PC-3 (cell line): ENCODE data around the gene TCAF1. TPM values are rescaled to one million over a fixed set of nuclear protein-coding genes. Genes with fewer than 3 reads are reported as not detected.

Experiments used
- ATAC-seq: fragments of 200-7000 bp; cut with Tn5 transposase; 2 replicates; pipeline ENCODE4 v1.9.1; 2020; ENCODE audit warnings: mild to moderate bottlenecking, moderate library complexity
- BruUV-seq: library from RNA; stranded (reverse); fragments of 400-500 nt; replicated peaks from 2 replicates; lab custom pipeline; 2021; lab: Mats Ljungman, UMichigan
- CTCF ChIA-PET: fragments of 300-600 bp; sonication (Branson Sonifier 250); formaldehyde crosslinking; loops from one replicate; lab custom pipeline; 2022; ENCODE audit warnings: antibody characterized with exemption; lab: Charles Lee
- POLR2A ChIA-PET: fragments of 300-600 bp; sonication (Branson Sonifier 250); formaldehyde crosslinking; loops from one replicate; lab custom pipeline; 2022; ENCODE audit warnings: antibody characterized with exemption; ENCODE audit not compliant: unreplicated experiment; lab: Charles Lee
- DNase-seq: peaks from one replicate; pipeline ENCODE4 v3.0.0-alpha.2; 2015
- H2AFZ ChIP-seq: fragments of 300-600 bp; sonication (generic); 2 replicates; pipeline ENCODE4 v1.6.0; 2016; ENCODE audit warnings: antibody characterized with exemption, low read length
- H3F3A ChIP-seq: fragments of 300-600 bp; sonication (generic); one replicate; pipeline ENCODE4 v1.6.0; 2017; ENCODE audit warnings: antibody characterized with exemption, low read length, control low read depth, mild to moderate bottlenecking; ENCODE audit not compliant: unreplicated experiment
- H3K27ac ChIP-seq: fragments of 300-600 bp; sonication (generic); 2 replicates; pipeline ENCODE4 v1.5.1; 2016; ENCODE audit warnings: mild to moderate bottlenecking, low read length
- H3K27me3 ChIP-seq: fragments of 300-600 bp; sonication (generic); 2 replicates; pipeline ENCODE4 v1.6.1; 2016; ENCODE audit warnings: low read length, mixed read lengths
- H3K36me3 ChIP-seq: fragments of 300-600 bp; sonication (generic); 2 replicates; pipeline ENCODE4 v1.6.1; 2016; ENCODE audit warnings: low read depth, mixed run types, low read length, mixed read lengths
- H3K4me1 ChIP-seq: fragments of 300-600 bp; sonication (generic); 2 replicates; pipeline ENCODE4 v1.5.1; 2016; ENCODE audit warnings: low read length; ENCODE audit not compliant: insufficient read depth
- H3K4me2 ChIP-seq: fragments of 300-600 bp; sonication (generic); 2 replicates; pipeline ENCODE4 v1.6.0; 2016; ENCODE audit warnings: low read length
- H3K4me3 ChIP-seq: fragments of 300-600 bp; sonication (generic); 2 replicates; pipeline ENCODE4 v1.5.1; 2016; ENCODE audit warnings: mild to moderate bottlenecking, low read length, mixed read lengths
- H3K79me2 ChIP-seq: fragments of 300-600 bp; sonication (generic); 2 replicates; pipeline ENCODE4 v1.6.1; 2017; ENCODE audit warnings: low read length, mixed read lengths
- H3K9ac ChIP-seq: fragments of 300-600 bp; sonication (generic); 2 replicates; pipeline ENCODE4 v1.6.0; 2016; ENCODE audit warnings: mild to moderate bottlenecking, low read length
- H3K9me2 ChIP-seq: fragments of 300-600 bp; sonication (generic); replicated peaks from 2 replicates; pipeline ENCODE4 v1.6.1; 2016; ENCODE audit warnings: mixed run types, low read length, mixed read lengths
- H3K9me3 ChIP-seq: fragments of 300-600 bp; sonication (generic); 2 replicates; pipeline ENCODE4 v1.6.1; 2016; ENCODE audit warnings: low read length, mixed read lengths
- H4K20me1 ChIP-seq: fragments of 300-600 bp; sonication (generic); 2 replicates; pipeline ENCODE4 v1.6.1; 2016; ENCODE audit warnings: low read length, mixed read lengths
- CTCF ChIP-seq: fragments of 300-600 bp; sonication (generic); conservative IDR thresholded peaks from 2 replicates; pipeline ENCODE4 v1.5.1; 2017; ENCODE audit warnings: antibody characterized with exemption, low read depth, mild to moderate bottlenecking, low read length
- EZH2 ChIP-seq: fragments of 300-600 bp; sonication (generic); IDR thresholded peaks from one replicate; pipeline ENCODE4 v1.6.1; 2017; ENCODE audit warnings: antibody characterized with exemption, mild to moderate bottlenecking, low read length; ENCODE audit not compliant: unreplicated experiment
- EZH2phosphoT487 ChIP-seq: fragments of 300-600 bp; sonication (generic); IDR thresholded peaks from 2 replicates; pipeline ENCODE4 v1.6.1; 2018; ENCODE audit warnings: mild to moderate bottlenecking, antibody characterized with exemption, low read length, borderline replicate concordance
- intact Hi-C: fragments of 100-400 bp; cut with micrococcal nuclease; formaldehyde crosslinking; loops from 2 replicates; pipeline ENCODE4 v1.9.0; 2023
- total RNA-seq: library from RNA; depleted of rRNA; stranded (reverse); fragments of >200 nt; gene quantifications from 2 replicates; pipeline ENCODE4 v1.2.3, GENCODE V29; 2014

The TCAF1 gene
- total RNA-seq, 1 experiment from 2014 or later: 12.4 TPM

GRCh38 chr7:143914938-143915652, 13.1 kb upstream of the TCAF1 start:
- no TSS peak for BruUV-seq
- no peak overlapping the region for H3K4me2 ChIP-seq
- no peak overlapping the region for H3K9ac ChIP-seq
- no peaks in the 10 kb centered on the region for H4K20me1 ChIP-seq
- 0 out of 2 replicates have a peak, but pooled peaks have one; percentile 29 for TF ChIP-seq CTCF
- TF ChIP-seq EZH2phosphoT487: no peak
- H3K4me1 ChIP-seq: no peaks in the 10 kb centered on the region
- H3K4me3 ChIP-seq: no peak overlapping the region
- H3K27ac ChIP-seq: no peak overlapping the region
- H3K36me3 ChIP-seq: no peaks in the 10 kb centered on the region
- no peak overlapping the region for H2AFZ ChIP-seq
- DNase-seq (peak; percentile 7), ATAC-seq (0 out of 2 replicates have a peak, but pooled peaks have one; percentile 24)
- no peaks in the 10 kb centered on the region for H3K79me2 ChIP-seq
- no peaks in the 10 kb centered on the region for H3F3A ChIP-seq
- intact Hi-C loops: no loop called here
- no peaks in the 10 kb centered on the region for H3K9me2 ChIP-seq
- ChIA-PET CTCF (interaction anchor here (0.6 kb wide), 1 partner anchor 613 kb away, joined by 3 read pairs; no protein-coding TSS in a partner anchor), POLR2A (no interaction called here)
- H3K27me3 ChIP-seq: peaks cover 20% of the 10 kb centered on the region
- H3K9me3 ChIP-seq: no peaks in the 10 kb centered on the region

- Histone ChIP-seq H4K20me1 (no peaks in the 10 kb centered on the region), H3K79me2 (no peaks in the 10 kb centered on the region), H3K4me3 (no peak overlapping the region), H3K36me3 (no peaks in the 10 kb centered on the region), H3K4me2 (no peak overlapping the region), H3F3A (no peaks in the 10 kb centered on the region), H2AFZ (no peak overlapping the region), H3K9me2 (no peaks in the 10 kb centered on the region), H3K9ac (no peak overlapping the region), H3K27ac (no peak overlapping the region), H3K9me3 (no peaks in the 10 kb centered on the region), H3K27me3 (peaks cover 15% of the 10 kb centered on the region; the same call in 1 of the 2 replicates), H3K4me1 (no peaks in the 10 kb centered on the region)
- TF ChIP-seq EZH2 (no peak), EZH2phosphoT487 (no peak), CTCF (no peak)
- intact Hi-C loops: no loop called here
- ATAC-seq: no peak
- BruUV-seq: no TSS peak
- no peak for DNase-seq
- POLR2A ChIA-PET: no interaction called here
- CTCF ChIA-PET: no interaction called here
These were observed 12.1 kb upstream of the TCAF1 start for GRCh38 chr7:143913945-143914615.
